IPS-NIHi11 (cell line): ENCODE data around the gene ARHGEF16.

Source experiments
- DNase-seq: peaks from one replicate; pipeline ENCODE4 v3.0.0; 2012; ENCODE audit warnings: mixed read lengths, low spot score

The ARHGEF16 gene

DNA sequence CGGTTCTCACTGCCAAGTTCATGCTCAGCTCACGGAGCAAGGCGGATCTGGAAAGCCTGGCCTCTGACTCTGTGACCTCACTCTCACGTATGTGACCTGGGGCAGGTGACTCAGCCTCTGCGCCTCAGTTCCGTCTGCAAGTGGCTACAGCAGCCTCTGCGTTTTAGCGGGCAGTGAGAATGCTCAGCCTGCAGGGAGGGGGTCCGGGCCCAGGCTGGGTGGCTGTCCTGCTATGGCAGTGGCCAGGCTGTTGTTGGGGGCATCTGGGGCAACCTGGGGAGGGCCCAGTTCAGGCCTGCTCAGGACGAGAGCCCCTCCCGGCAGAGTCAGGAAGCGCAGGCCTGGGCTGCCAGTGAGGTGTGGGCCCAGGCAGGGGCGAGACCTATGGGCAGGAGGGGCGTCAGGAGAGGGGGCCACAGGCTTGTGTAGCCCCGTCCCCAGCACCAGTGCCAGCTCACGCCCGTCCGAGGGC is 27.9 kb downstream of the ARHGEF16 start:
- peak; percentile 71 for DNase-seq

DNA sequence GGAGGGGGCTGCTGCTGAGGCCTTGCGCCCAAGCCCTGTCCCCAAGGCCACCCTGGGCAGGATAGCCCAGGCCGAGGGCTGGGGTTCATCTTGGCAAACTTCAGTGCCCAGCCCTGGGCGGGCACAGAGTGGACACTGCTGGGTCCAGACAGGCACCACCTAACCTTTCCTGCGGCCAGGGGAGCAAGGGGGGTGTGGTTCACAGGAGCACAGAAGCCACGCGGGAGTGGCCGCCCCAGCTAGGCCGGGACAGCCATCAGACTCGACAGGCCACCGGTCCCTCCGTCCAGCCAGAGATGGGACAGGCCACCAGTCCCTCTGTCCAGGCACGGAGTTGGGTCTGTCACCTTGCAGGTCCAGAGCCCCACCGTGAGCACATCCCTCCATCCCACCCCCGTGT is 28.9 kb downstream of the ARHGEF16 start:
- no peak for DNase-seq

DNA sequence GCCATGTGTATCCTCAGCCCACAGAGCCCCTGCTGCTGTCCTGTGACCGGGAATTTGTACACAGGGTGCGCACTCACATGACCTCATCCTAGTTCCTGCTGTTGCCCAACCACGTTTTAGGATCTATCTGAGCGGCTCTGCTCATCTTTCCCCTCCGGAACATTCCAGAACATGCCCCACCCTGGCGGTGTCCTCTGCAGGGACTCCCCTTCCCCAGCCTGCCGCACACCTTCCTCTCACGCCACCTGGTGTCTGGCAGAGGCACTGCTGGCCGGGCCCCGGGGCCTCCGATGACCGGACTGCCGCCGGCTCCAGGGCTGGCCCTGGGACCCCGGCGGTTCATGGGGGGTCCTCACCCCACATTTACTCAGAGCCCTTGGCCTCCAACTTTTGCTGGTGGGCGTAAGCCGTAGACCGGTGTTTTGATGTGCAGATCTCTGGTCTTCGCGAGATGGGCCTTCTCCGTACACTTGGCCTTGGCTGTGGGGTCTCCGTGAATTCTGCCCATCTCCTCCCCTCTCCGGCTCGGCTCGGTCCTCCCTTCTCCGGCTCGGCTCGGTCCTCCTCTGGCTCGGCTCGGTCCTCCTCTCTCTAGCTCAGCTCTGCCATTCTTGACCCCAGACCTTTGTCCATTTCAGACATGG is 29.5 kb downstream of the ARHGEF16 start:
- peak; percentile 95 for DNase-seq

DNA sequence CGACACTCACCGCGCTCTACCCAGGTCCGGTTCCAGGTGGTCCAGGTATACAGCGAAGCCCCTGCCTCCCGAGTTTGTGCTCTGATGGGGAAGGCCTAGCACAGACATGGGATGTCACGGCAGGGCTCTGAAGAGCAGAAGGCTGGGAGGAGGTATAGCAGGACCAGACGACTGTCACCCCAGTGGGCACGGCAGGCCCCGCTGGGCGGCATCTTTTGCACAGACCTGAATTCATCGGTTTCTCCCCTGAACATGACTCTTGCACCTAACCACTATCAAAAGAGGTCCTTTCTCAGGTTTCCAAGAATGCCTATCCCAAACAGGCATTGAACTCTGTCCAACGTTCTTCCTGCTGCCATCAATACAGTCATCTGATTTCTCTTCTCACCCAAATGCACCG is 30.6 kb downstream of the ARHGEF16 start:
- no peak for DNase-seq

DNA sequence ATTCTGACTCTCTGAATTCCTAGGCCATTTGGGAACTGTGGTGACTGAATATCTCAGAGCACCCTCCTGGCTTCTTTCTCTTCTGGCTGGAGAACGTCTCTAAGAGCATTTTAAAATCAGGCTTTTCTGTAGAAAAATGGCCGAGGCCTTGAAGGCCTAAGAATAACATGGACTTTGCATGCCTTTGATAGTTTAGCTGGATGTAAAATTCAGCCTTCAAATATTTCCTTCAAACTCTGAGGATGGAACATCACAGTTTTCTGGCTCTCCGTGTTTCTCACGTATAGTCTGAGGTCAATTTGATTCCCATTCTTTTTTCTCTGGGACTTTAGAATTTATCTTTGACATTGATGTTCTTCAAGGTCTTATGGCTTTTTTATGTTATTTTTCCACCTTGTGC is 34.0 kb downstream of the ARHGEF16 start:
- DNase-seq = no peak

DNA sequence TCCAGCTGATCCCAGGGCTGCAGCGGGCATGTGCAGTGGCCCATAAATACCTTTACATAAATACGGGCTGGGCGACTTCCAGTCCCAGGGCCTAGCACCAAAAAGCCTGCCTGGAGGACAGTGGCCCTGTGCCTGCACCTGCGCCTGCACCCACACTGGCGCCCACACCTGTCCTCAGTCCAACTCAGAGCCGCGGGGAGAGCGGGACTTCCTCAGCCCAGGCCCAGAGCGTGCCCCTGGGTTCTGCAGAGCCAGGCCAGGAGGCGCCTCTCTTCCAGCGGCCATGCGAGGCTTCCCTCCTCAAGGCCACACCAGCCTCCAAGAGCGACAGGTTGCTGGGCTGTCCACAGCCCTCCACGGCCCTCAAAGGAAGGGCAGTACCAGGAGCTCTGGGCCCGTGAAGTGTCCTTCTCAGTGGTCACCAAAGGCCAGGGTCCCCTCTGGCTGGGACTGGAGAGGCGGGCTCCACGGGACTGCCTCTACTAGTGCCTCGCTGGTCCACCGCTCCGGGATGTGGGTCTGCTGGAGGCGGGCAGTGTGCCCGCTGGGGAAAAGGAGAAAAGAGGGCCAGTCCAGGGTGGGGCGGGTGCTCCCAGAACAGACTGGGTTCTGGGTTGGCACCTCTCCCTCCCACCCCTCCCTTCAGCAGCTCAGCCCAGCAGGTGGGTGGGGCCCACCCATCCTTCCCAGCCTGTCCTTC is 35.7 kb downstream of the ARHGEF16 start:
- no peak for DNase-seq

DNA sequence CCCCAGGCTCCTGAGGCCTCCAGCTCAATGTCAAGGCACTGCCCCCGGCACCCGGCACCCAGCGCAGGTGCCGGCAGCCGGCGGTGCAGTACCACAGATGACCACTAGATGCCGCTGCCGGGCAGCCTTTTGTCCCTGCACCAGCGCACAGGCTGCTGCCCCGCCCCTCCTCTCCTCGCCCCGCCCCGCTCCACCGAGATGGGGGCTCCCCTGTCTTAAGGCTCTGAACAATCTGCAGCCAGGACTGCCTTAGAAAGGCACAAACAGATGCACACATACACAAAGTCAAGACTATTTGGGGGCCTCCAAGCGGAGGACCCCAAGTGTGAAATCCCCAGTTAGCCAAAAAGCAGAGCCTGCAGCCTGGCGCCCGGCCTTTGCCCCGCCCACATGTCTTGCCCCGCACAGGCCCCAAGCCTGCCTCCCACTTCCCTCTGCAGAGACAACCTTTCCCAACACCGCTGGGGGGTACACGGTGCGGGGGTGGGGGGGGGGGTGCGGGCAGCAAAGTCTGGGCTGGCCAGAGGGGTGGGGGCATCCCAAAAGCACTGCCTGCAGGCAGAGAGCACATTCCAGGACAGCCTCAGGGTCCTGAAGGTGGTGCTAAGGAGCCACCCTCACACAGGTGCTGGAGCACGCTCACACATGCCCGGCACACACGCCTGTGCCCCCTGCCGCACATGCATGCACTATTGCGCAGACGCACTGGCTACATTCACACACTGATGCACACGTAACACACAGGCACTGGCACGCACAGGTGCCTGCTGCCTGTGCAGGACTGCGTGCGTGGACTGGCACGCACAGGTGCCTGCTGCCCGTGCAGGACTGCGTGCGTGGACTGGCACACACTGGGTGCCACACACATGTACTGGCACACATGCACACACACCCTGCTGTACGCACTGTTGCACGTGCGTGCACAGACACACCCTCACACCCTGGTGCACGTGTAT is 37.1 kb downstream of the ARHGEF16 start:
- peak; percentile 94 for DNase-seq

DNA sequence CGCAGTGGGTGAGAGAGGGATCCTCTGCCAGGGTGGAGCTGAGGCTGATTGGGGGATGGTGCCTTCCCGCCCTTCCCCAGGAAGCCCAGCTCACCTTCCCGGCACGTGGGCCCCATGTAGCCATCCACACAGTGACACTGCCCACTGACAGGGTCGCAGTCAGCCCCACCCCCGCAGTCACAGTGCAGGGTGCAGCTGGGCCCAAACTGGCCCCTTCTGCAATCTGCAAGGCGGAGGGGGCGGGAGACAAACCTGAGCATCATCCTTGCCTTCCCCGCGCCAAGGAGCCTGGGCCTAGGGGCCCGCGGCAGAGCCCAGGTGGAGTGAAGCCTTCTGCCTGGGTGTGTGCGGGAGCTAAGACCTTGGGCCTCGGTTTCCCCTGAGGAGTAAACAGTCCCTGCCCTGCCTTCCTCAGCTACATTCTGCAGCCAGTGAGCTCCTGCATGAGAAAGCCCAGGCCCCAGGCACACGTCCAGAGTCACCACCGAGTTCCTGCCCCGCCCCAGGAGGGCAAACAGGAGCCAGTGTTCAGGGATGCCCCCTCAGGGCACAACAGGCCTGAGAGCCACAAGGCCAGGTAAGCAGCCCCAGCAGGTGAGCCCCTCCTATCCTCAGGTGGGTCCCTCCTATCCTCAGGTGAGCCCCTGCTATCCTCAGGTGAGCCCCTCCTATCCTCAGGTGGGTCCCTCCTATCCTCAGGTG is 38.2 kb downstream of the ARHGEF16 start:
- DNase-seq = no peak

DNA sequence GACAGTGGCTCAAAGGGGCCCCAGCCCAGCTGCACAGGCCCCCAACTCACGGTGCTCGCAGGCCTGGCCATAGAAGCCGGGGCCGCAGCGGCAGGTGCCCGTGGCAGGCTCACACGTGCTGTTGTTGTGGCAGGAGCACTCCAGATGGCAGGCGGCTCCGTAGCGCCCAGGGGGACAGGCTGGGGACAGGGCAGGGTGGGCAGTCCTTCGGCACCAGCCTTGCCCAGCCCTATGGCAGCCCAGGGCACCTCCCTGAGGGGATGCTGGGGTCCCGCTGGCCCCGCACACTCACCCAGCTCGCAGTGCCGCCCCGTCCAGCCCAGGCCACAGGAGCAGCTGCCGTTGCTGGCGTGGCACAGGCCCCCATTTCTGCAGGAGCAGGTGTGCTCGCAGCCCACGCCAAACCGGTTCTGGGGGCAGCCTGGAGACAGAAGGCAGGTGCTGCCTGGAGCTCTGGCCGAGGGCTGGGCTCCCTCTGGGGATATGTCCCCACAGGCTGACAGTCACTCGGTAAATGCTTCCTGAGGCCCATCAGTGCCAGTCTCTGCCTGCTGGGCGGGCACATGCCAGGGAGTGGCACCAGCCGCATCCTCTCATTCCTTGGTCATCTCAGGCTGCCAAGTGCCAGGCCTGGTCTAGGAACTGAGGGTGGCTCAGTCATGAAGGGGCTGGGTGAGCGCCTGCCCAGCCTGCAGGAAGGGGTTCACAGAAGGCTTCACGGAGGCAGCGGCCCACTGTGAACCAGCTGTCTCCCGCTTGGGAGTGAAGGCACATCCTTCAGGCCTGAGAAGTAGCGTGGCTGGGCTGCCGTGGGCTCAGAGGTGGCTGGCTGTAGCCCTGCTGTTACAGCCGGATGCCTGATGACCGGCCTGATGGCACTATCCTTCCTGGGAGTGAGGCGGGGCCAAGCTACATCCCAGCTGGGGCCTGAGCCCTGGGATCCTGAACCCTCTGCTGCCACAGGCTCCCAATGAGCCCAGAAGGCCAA is 40.1 kb downstream of the ARHGEF16 start:
- DNase-seq = no peak

DNA sequence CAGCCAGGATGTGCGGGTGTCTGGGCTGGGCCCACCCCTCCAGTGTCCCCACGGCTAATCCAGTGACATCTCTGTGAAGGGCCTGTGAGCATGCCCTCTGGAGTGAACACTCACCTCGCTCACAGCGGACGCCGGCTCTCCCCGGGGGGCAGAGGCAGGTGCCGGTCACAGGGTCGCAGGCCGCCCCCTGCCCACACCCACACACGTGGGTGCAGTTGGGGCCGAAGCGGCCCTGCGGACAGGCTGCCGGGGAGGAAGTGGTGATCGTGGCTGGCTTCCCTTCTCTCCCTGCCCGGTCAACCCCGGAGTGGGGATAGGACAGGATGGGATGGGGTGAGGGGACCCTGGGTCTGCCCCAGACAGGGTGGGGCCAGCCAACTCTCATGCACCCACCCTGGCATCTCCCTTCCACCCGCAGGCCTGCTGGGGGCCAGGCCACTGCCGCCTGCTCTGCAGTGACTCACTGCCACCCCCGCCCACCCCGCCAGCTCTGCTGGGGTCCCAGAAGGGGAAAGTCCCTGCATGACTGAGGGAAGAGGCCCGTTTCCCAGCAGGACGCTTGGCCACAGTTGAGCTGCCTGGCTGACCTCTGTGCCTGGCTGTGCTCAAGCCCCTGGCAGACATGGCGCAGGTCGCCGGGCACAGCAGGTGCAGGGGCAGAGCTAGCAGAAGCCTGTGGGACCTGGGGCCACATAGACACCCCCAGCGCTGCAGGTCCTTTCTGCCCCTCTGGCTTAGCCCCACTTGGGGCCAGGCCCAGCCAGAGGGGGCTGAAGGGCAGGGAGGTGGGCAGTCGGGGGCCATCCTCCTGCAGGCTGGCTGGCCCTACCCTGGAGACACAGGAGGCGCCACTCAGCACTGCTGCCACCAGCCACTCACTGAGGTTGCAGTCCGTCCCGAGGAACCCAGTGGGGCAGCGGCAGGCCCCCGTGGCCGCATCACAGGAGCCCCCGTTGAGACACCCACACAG is 41.6 kb downstream of the ARHGEF16 start:
- no peak for DNase-seq

DNA sequence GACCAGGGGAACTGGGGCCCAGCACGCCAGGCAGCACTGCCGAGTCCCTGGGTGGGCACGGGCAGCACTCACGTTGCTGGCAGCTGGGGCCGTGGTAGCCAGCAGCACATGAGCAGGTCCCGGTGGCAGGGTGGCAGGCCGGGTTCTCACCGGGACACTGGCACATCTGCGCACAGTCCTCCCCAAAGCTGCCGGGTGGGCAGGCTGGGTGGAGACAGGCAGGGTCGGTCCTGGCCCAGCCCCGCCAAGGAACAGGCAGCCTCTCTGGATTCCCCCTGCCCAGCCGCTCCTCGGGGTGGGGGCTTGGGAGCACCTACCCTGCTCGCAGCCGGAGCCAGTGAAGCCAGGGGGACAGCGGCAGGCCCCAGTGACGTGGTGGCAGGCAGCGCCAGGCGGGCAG is 42.5 kb downstream of the ARHGEF16 start:
- no peak for DNase-seq

DNA sequence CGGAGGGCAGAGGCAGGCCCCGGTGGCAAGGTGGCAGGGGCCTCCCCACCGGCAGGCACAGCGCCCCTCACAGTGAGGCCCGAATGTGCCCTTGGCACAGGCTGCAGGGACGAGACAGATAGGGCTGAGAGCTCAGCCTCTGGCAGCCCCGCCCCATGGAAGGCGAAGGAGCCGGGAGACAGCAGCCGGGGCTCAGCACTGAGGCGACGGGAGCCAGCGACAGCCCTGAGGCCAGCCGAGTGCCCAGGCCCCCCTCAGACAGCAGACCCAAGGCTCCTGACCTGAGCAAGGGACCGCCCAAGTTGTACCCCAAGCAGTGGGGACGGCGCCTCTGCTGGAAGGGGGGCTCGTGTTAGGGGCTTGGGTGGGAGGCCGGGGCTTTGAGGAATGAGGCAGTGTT is 43.1 kb downstream of the ARHGEF16 start:
- no peak for DNase-seq

DNA sequence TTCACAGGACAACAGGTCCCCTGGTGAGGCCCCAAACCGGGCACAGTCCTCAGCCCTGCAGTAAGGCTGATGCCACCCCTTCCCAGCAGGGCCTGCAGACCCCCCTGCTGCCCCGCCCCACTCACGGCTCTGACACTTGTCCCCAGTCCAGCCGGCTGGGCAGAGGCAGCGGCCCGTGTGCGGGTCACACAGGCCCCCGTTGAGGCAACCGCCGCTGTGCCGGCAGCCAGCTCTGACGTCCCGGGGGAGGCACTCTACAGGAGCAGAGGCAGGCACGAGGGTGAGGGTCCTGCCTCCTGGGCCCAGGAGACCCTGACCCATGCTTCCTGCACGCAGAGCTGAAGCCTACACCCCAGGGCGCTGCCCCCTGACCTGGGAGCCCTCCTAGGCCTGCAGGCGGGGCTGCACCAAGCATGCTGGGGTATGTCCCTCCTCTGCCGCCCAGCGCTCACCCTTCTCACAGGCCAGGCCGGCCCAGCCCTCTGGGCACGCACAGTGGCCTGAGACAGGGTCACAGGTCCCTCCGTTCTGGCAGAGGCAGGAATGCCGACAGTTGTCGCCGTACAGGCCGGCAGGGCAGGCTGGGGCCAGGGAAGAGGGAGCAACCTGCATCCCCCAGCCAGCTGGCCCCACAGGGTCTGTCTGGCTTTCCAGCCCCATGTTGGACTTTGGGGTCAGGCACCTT is 43.9 kb downstream of the ARHGEF16 start:
- DNase-seq = no peak

DNA sequence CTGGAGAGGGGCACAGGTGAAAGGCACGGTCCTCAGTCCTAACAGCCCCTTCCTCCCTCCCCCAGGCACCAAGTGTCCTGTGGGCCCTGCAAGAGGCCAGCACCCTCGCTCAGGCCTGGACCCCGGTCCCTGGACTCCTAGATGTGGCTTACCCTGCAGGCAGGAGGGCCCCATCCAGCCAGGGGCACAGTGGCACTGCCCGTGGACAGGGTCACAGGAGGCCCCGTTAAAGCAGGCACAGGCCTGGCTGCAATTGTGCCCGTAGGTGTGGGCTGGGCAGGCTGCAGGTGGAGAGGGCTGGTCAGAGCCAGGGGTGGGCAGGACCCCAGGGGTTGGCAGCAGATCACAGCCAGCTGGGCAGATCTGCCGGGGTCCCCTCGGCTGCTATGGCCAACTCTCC is 44.5 kb downstream of the ARHGEF16 start:
- no peak for DNase-seq

DNA sequence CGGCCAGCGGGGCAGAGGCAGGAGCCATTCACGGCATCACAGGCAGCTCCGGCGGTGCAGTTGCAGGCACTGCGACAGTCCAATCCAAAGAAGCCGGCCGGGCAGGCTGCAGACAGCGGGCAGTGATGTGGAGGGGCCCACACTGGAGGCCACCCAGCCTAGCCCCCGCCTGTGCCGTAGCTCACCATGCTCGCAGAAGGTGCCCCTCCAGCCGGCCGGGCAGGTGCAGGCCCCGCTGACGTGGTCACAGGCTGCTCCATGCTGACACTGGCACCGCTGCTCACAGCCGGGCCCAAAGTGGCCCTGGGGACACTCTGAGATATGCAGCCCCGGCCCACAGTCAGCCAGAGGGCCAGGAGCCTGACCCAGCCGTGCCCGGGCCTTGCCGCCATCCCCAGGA is 45.1 kb downstream of the ARHGEF16 start:
- DNase-seq = no peak

DNA sequence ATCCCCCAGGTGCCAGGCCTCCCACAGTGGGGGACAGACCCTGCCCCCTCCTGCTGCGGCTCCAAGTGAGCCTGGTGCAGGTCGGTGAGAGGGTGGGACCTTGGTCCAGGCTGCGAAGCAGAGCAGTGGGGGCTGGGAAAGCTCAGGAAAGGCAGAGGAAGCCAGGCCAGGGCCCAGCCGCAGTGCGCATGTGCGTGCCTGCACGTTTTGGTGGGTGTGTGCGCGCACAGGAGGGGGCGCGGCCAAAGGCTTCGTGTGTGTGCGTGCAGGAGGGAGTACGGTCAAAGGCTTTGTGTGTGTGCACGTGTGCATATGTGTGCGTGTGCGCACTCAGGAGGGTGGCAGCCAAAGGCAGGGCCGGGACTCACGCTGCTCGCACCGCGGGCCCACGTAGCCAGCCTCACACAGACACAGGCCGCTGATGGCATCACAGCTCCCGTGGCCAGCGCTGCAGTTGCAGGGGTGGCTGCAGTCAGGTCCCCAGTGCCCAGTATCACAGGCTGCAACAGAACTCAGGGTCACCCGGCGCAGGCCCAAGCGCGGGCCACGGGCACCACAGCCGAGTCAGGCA is 45.9 kb downstream of the ARHGEF16 start:
- DNase-seq = no peak

DNA sequence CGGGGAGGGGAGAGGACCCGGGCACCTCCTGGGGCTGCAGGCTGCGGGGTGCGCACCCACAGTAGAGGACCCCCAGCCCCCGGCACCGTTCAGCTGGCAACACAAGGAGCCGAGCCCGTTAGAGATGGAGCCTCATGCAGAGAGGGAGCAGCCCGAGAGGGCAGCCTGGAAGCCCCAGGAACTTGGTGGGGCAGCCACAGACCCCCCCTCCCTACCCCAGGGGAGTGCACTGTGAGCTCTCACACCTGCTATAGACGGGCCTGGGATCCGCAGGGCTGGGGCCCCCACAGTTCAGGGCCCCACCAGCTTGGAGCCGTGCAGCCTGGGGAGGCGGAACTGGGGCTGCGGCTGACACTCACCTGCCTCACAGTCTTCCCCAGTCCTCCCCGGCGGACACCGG is 47.0 kb downstream of the ARHGEF16 start:
- no peak for DNase-seq

DNA sequence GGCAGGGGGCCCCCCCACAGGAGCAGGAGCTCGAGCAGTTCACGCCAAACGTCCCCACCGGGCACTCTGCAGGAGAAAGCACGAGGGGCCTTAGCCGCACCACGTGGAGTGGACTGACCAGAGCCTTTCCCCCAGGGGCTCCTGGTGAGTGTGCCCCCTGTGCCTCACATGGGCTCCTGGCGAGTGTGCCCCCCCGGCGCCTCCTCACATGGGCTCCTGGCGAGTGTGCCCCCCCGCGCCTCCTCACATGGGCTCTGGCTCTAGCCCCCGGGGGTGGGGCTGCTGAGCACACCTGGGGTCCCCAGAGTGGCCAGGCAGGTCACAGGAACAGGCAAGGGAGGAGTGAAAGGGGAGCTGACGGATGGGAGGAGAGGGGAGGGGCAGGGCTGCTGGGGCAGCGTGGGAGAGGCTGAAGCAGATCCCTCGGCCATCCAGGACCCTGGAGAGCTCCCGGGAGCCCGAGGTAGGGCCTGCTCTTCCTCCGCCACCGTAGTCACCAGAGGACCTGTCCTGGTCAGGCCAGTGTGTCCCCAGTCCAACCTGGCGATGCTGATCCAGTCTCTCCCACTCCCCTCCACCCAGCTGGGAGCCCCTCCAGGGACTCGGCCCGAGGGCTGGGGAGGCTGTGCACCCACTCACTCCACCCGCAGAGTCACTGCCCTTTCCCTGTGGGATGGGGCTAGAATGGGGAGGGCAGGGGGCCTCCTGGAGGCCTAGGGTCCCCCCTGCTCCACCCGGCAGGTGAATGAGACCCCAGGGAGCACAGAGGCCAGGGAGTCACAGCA is 47.6 kb downstream of the ARHGEF16 start:
- peak; percentile 96 for DNase-seq
